Femur (tissue), 1 donor: ENCODE measurements around the gene CARD9.
A peak's percentile ranks its signal among the peaks of the same experiment; 100 is the strongest.

Experiments used
- DNase-seq: peaks from one replicate; pipeline ENCODE4 v3.0.0-alpha.2; 2017

CARD9 gene

DNA sequence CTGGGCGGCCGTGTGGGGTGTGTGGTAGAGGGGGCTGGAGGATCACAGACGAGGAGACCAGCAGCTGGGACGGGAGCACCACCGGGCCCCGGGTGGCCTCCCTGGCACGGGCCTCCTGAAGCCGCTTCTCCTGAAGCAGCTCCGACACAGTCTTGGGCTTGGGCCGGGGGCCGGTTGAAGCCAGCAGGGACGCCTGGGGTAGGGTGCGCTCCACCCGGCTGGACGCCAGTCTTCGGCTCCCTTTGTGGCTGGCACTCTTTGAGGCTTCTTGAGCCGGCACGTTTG lies 5.5 kb upstream of the CARD9 start:
- no peak for DNase-seq

- no peak for DNase-seq
These were observed 4.9 kb upstream of the CARD9 start for GRCh38 chr9:136378170-136379002.

GRCh38 chr9:136377341-136378169 lies 4.1 kb upstream of the CARD9 start:
- no peak for DNase-seq

GRCh38 chr9:136376457-136376856 lies 3.0 kb upstream of the CARD9 start:
- no peak for DNase-seq

DNA sequence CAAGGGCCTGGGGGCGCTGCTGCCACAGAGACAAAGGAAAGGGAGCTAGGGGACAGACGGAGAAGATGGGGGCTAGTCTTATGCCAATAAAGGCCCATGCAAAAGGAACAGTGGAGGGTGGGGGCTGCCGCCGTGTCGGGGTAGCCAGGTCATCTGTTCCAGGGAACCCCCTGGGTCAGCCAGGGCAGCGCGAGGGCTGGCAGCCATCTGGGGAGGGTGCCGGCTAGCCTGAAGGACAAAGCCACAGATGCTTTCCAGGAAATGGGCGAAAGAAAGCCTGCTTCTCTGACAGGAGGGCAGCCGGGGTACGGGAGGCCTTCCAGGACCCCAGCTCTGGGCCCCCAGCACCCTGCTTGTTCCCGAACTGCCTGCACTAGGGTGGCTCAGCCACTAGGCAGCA lies 1.6 kb upstream of the CARD9 start:
- DNase-seq: no peak

- no peak for DNase-seq
These were observed 710 bp upstream of the CARD9 start for GRCh38 chr9:136374183-136374575.

DNA sequence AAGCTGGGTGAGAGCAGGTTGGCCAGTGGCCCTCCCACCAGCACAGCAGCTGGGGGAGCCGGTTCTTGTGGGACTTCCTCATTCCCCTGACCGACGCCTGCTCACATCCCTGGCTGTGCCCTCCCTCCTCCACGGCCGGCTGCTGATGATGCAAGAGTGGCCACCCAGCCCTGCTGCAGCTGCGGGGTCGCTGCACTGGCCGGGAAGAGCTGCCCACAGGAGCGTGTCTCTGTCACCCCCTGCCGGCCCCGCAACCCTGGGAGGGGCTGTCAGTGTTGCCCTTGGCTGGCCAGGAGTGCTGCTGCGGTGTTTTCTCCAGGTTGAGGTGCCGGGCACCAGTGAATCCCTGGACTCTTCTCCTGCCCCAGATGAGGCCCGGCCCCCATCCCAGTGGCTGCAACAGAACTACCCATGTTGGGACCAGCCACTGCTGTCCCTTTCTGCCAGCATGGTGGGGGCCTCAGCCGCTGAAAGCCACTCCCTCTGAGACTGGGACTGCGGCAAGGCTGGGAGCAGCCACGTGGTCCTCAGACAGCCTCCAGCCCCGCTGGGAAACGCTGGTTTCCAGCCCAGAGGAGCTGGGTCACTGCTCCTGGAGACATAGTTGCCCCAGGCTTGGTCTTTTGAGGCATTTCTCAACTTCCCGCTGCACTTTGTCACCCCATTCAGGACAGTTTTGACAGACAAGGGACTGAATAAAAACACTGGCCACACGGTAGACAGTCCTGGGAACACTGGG lies 739 bp downstream of the CARD9 start:
- DNase-seq: peak; percentile 80

- no peak for DNase-seq
These were observed 1.5 kb downstream of the CARD9 start for GRCh38 chr9:136372006-136372405.

- no peak for DNase-seq
These were observed 2.0 kb downstream of the CARD9 start for GRCh38 chr9:136371533-136371880.

DNA sequence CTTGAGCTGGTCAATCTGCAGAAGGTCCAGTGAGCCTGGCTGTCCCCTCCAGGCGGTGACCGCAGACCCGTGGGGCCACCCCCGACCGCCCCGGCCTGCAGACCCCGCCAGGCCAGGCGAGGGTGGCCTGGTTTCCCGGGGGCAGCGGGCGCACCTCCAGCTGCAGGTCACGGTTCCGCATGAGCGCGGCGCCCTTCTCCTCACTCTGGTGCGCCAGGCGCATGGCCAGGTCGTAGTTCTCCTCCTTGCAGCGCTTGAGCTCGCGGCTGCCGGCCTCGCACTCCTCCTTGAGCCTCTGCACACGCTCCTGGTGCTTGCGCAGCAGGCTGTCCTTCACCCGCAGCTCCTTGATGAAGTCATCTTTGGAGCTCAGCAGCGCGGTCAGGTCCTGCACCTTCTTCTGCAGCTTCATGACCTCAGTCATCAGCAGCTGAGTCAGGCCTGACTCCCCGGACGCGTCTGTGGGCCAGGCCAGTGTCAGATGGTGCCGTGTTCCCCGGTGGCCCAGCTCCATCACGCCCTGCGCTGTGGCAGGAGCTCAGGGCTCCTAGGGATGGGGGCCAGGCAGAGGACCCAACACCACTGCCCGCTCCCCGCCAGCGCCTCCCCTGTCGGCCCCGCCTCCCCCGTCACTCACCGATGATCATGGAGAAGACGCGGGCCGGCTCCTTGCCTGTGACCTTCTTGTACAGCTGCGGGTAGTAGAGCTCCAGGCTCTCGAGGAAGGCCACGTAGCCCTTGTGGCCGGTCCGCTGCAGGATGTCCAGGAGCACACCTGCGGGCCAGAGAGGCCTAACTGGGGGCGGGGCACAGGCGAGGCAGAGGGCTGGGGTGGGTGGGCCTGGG lies 2.6 kb downstream of the CARD9 start:
- DNase-seq: no peak

- no peak for DNase-seq
These were observed 3.4 kb downstream of the CARD9 start for GRCh38 chr9:136370037-136370436.

- no peak for DNase-seq
These were observed 5.3 kb downstream of the CARD9 start for GRCh38 chr9:136368190-136368589.

DNA sequence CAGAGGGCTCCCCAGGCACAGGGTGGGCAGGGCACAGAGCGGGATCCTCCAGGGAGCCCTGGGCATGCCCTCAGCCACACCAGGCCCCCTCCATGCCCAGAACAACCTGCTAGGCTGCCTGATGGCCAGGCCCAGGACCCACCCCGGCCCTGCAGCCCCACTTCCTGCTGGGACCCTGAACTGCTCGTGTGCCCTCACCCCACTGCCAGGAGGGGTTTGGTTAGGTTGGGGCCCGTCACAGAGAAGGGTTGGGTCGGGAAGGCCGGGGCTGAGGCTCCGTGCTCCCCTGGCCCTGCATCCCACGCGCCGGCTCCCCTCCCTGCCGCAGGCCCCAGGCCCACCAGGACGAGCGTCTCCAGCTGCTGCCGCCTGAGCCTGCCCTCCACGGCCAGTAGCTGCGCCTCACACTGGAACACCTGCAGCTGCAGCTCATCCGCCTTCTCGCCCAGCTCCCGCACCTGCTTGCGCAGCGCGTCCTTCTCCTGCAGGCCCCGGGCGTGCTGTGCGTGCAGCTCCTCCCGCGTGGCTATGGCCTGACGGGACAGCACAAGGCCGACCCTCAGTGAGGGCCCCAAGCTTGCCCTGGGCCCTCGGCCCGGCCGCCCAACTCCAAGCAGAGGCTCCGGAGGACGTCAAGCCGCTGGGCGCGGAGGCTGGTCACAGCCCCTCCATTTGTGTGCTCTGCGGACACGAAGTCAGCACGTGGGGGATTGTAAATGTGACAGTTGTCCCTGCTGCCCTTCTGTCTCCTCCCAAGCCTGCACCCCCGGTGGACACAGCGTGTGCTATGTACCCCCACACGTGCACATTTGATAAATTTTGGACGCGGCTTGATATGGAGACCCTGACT lies 5.9 kb downstream of the CARD9 start:
- no peak for DNase-seq

DNA sequence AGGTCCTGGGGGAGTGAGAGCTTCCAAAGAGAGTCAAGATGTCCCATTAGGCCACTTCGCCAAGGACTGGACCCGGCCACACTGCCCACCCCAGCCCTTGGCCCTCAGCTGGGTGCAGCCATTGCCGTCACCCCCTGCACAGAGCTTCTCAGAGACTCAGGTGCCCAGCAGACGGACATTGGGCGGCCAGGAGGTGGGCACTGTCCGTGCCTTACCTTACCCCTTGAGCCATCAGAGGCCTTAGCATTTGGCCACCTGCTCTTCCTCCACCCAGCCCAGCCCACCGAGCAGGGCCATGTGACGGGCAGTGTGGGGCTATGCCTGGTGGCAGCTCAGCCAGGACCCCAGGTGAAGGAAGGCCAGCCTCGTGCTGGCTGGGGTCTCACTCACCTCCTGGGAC lies 6.6 kb downstream of the CARD9 start:
- no peak for DNase-seq

DNA sequence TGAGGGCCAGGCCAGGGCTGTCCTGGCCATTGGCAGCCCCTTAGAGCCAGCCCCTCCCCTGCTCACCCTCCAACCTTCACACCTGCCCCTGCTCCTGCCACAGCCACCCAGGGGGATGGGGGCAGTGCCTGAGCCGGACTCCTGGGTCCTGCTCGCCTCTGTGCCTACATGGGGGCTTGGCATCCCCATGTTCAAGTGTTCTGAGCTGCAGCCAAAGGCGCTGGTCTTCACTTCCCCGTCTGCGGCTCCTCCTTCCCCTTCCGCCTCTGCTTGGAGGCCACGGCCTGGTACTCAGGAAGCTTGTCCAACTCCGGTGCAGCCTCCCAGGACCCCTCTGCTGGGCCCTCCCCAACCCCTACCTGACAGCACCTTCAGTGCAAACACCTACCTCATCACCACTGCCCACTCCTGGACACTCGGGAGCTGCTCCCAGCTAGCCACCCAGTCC lies 7.7 kb downstream of the CARD9 start:
- no peak for DNase-seq

- DNase-seq: no peak
These were observed 8.3 kb downstream of the CARD9 start for GRCh38 chr9:136364942-136365774.

DNA sequence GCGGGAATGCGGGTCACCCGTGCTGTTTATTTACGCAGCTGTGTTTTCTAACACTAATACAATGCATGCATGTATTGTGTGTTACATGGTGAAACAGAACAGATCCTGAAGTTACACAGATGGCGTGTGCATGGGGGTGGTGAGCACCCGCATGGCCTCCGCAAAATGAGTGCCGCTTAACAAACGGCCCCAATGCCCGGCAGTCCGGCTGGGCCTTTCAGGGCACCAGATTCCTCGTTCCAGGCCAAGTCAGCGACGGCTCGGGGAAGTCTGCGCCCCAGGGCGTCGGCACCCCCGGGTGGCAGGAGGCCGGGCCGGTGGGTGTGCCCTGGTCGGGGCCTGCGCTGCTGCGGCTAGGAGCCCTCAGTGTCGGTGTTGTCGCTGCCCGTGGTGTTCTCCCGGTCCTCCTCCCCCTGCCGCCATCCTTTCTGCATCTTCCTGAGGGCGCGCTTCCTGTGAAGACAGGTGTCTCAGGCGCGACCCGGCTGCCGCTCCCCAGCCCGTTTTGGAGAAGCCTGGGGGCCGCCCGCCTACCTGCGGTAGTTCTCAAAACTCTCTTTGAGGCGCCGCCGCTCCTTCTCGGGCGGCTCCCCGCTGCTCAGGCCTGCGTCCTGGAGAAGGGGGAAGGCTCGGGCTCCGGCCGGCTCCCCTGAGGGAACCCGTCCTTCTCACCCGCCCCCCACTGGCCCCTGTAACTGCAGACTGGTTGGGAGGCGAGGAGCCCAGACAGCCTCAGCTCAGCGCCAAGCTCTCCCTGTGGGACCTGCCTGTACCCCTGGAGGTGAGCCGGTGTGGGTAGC lies 9.3 kb downstream of the CARD9 start:
- DNase-seq: no peak

DNA sequence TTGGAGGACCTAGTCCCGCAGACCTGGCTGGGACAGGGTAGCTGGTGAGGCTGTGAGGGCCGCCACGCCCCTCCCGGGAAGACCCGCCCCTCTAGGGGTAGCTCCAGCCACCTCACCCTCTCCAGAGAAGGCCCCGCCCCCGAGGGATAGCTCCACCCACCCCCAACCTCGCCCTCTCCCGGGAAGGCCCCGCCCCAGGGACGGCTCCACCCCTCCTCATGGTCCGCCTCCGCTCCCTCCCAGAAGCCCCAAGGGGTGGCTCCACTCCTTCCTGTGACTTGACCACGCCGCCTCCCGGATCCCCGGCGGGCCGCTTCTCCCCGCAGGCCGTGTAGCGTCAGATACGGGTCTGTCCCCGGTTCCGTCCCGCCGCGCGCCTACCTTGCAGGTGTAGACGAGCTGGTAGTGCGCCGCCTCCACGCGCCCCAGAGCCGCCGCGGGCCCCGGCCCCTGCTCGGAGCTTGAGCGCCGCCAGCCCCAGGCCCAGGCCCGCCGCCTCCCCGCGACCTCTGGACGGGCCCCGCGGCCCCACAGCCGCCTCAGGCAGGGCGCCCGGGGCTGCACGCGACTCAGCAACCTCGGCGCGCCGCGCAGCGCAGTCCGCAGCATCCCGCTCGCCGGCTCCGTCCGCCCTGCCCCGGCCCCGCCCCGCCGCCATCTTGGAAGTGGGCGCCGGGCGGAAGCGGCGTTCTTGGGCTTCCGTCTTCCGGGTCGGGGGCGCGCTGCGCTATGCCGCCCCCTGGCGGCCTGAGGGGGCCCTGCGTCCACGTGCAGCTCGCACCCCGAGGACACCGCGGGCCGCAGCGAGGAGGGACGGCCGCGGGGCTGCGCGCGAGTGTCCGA lies 10.1 kb downstream of the CARD9 start, which contains the start of gene DNLZ:
Gene DNLZ (minus strand): TSS at position 639 of the 843 bp plus-strand sequence. CDS start 30 bp downstream, at position 609.
- DNase-seq: peak; percentile 97

GRCh38 chr9:136362450-136362784 lies 11.1 kb downstream of the CARD9 start:
- no peak for DNase-seq
